HepG2 (cell line): ENCODE data around the gene FKBP9. TPM values are rescaled to one million over a fixed set of nuclear protein-coding genes. Genes with fewer than 3 reads are reported as not detected.

Experiments used
- AGO1 ChIP-seq: fragments of 200-400 bp; formaldehyde crosslinking; IDR thresholded peaks from 2 replicates; pipeline ENCODE4 v1.6.1; 2017; ENCODE audit warnings: mild to moderate bottlenecking, low read depth, low read length, moderate library complexity; ENCODE audit not compliant: poor library complexity, severe bottlenecking
- CHD2 ChIP-seq: IDR thresholded peaks from 2 replicates; pipeline ENCODE4 v1.6.1; 2011; ENCODE audit warnings: low read depth, low read length, improper control_type of control experiment
- FOXO1 ChIP-seq: sonication (generic); formaldehyde crosslinking; IDR thresholded peaks from 2 replicates; pipeline ENCODE4 v1.4.0; 2020; ENCODE audit warnings: missing genetic modification reagents
- KIAA2018 ChIP-seq: sonication (generic); formaldehyde crosslinking; IDR thresholded peaks from 2 replicates; pipeline ENCODE4 v1.5.0; 2020; ENCODE audit warnings: mild to moderate bottlenecking, missing genetic modification reagents, borderline replicate concordance
- RERE ChIP-seq: IDR thresholded peaks from 2 replicates; pipeline ENCODE4 v1.6.1; 2016; ENCODE audit warnings: low read depth, missing genetic modification reagents, missing compliant biosample characterization
- RNF219 ChIP-seq: sonication (generic); formaldehyde crosslinking; IDR thresholded peaks from 2 replicates; pipeline ENCODE4 v1.5.0; 2020; ENCODE audit warnings: mild to moderate bottlenecking, missing genetic modification reagents
- TBP ChIP-seq: sonication (generic); formaldehyde crosslinking; IDR thresholded peaks from 2 replicates; pipeline ENCODE4 v1.5.0; 2020; ENCODE audit warnings: missing genetic modification reagents
- ZBTB21 ChIP-seq: sonication (generic); formaldehyde crosslinking; IDR thresholded peaks from 2 replicates; pipeline ENCODE4 v1.4.0; 2020; ENCODE audit warnings: missing genetic modification reagents
- ZNF543 ChIP-seq: sonication (generic); formaldehyde crosslinking; IDR thresholded peaks from 2 replicates; pipeline ENCODE4 v1.4.0; 2020; ENCODE audit warnings: mild to moderate bottlenecking, missing genetic modification reagents
- ZNF546 ChIP-seq: sonication (generic); formaldehyde crosslinking; conservative IDR thresholded peaks from 2 replicates; pipeline ENCODE4 v1.8.1; 2023; ENCODE audit warnings: mild to moderate bottlenecking, missing genetic modification reagents
- ZNF605 ChIP-seq: sonication (generic); formaldehyde crosslinking; IDR thresholded peaks from 2 replicates; pipeline ENCODE4 v1.8.0; 2022; ENCODE audit warnings: mild to moderate bottlenecking, missing genetic modification reagents
- ZNF652 ChIP-seq: IDR thresholded peaks from 2 replicates; pipeline ENCODE4 v1.6.1; 2016; ENCODE audit warnings: low read depth, borderline replicate concordance
- ZNF766 ChIP-seq: sonication (generic); formaldehyde crosslinking; IDR thresholded peaks from 2 replicates; pipeline ENCODE4 v1.5.0; 2020; ENCODE audit warnings: missing genetic modification reagents, borderline replicate concordance
- polyA plus RNA-seq, 8 experiments: library from polyadenylated mRNA; depleted of rRNA in 3 of 8; stranded (reverse) in 7 of 8; unstranded in 1 of 8; fragments of >200 nt; fragmentation: Illumina TruSeq in 4 of 8; extraction: Trizol in 4 of 8; gene quantifications; 2 replicates each; pipeline versions ENCODE4 v1.2.1 to v1.2.3, GENCODE V29; 2011 to 2016; ENCODE audit warnings: low read depth in 4 of 8, missing spikeins in 1 of 8, mixed read lengths in 1 of 8; ENCODE audit not compliant: insufficient read depth in 1 of 8
- total RNA-seq, 5 experiments: library from RNA; depleted of rRNA; stranded (reverse); fragments of >200 nt; fragmentation: Illumina TruSeq; extraction: Trizol; gene quantifications; 2 replicates each; pipeline ENCODE4 v1.2.3, GENCODE V29; 2016; ENCODE audit warnings: low read depth in 1 of 5

Gene FKBP9
- total and polyA plus RNA-seq, 2 of the 13 experiments (the other 11 are each of a cell fraction or from before 2014, with no cell fraction given) = 34.0 to 41.5 TPM

GRCh38 chr7:32957326-32958045 is at the start of gene FKBP9 (continued):
- TF ChIP-seq RERE (CRISPR knock-in tag) = no peak
- TF ChIP-seq ZNF543 (CRISPR knock-in tag) = peak; percentile 80; the same call in 1 of the 2 replicates
- peak; percentile 45; the same call in 1 of the 2 replicates for TF ChIP-seq ZNF546
- TF ChIP-seq RNF219 (CRISPR knock-in tag) = no peak; the same call in 1 of the 2 replicates
- TF ChIP-seq CHD2 = no peak
- TF ChIP-seq AGO1 = no peak
- TF ChIP-seq ZNF766 (CRISPR knock-in tag) = no peak
- no peak for TF ChIP-seq ZBTB21 (CRISPR knock-in tag)
- TF ChIP-seq ZNF652 = no peak
- TF ChIP-seq TBP (CRISPR knock-in tag) = no peak
- TF ChIP-seq FOXO1 (CRISPR knock-in tag) = peak; percentile 36; the same call in 1 of the 2 replicates
- peak; percentile 95 for TF ChIP-seq ZNF605
- 0 out of 2 replicates have a peak, but pooled peaks have one; percentile 10 for TF ChIP-seq KIAA2018 (CRISPR knock-in tag)
